GM19043 (cell line): ENCODE data around the gene EIF3D.

Experiments
- ATAC-seq: cut with Tn5 transposase; IDR thresholded peaks from one replicate; pipeline ENCODE4 v1.9.1; 2021; ENCODE audit warnings: low read depth; ENCODE audit not compliant: unreplicated experiment

The EIF3D gene

GRCh38 chr22:36528795-36529751, at the start of gene EIF3D:
Gene EIF3D (minus strand): TSS chr22:36529166. CDS start chr22:36526121, 3,045 bp downstream.
- peak; percentile 92 for ATAC-seq

- no peak for ATAC-seq
Measured at GRCh38 chr22:36578619-36579018, 49.7 kb upstream of the EIF3D start.

GRCh38 chr22:36577019-36577418, 48.1 kb upstream of the EIF3D start:
- ATAC-seq = no peak

GRCh38 chr22:36574728-36575127, 45.8 kb upstream of the EIF3D start:
- no peak for ATAC-seq

- no peak for ATAC-seq
Measured at GRCh38 chr22:36573815-36574363, 44.9 kb upstream of the EIF3D start.

- ATAC-seq = no peak
Measured at GRCh38 chr22:36571991-36572390, 43.0 kb upstream of the EIF3D start.

GRCh38 chr22:36569999-36570398, 41.0 kb upstream of the EIF3D start:
- ATAC-seq = no peak

- ATAC-seq = no peak
Measured at GRCh38 chr22:36568846-36569245, 39.9 kb upstream of the EIF3D start.

GRCh38 chr22:36566720-36567119, 37.8 kb upstream of the EIF3D start:
- ATAC-seq = no peak

- no peak for ATAC-seq
Measured at GRCh38 chr22:36565686-36566085, 36.7 kb upstream of the EIF3D start.

GRCh38 chr22:36565159-36565507, 36.2 kb upstream of the EIF3D start:
- no peak for ATAC-seq

- no peak for ATAC-seq
Measured at GRCh38 chr22:36564422-36565158, 35.6 kb upstream of the EIF3D start.

GRCh38 chr22:36563898-36564297, 34.9 kb upstream of the EIF3D start:
- ATAC-seq = no peak

GRCh38 chr22:36563444-36563843, 34.5 kb upstream of the EIF3D start:
- ATAC-seq = no peak

- ATAC-seq = no peak
Measured at GRCh38 chr22:36563001-36563400, 34.0 kb upstream of the EIF3D start.

GRCh38 chr22:36562261-36562835, 33.4 kb upstream of the EIF3D start:
- ATAC-seq = no peak

- ATAC-seq = no peak
Measured at GRCh38 chr22:36561291-36561811, 32.4 kb upstream of the EIF3D start.

- no peak for ATAC-seq
Measured at GRCh38 chr22:36560001-36560400, 31.0 kb upstream of the EIF3D start.

- no peak for ATAC-seq
Measured at GRCh38 chr22:36554098-36554497, 25.1 kb upstream of the EIF3D start.

- ATAC-seq = no peak
Measured at GRCh38 chr22:36552289-36552688, 23.3 kb upstream of the EIF3D start.
